Keratinocyte (primary cell): Measurements from ENCODE around the gene NAP1L1.

Experiments
- CTCF ChIP-seq, 3 experiments: IDR thresholded peaks in 1 of 3; conservative IDR thresholded peaks in 1 of 3; optimal IDR thresholded peaks in 1 of 3; 2 replicates in 2 of 3; 3 replicates in 1 of 3; pipeline versions ENCODE3 to v1.5.1; 2011; ENCODE audit warnings: low read length in 3 of 3, mild to moderate bottlenecking in 3 of 3, moderate library complexity in 2 of 3, control low read depth in 1 of 3, inconsistent platforms in 1 of 3; ENCODE audit not compliant: insufficient read depth in 2 of 3; ENCODE audit errors: extremely low read depth in 1 of 3
- EZH2 ChIP-seq: IDR thresholded peaks from one replicate; pipeline ENCODE4 v1.6.1; 2012; ENCODE audit warnings: inconsistent platforms, mild to moderate bottlenecking, low read length, moderate library complexity

- peak; percentile 63 to 85 (median 72) for TF ChIP-seq CTCF (optimal IDR thresholded peaks at IDR 0.05 in 1 of 3, IDR thresholded peaks at IDR 0.05 in 1 of 3, conservative IDR thresholded peaks at IDR 0.05 in 1 of 3; ENCODE audit: extremely low read depth in 1 of 3, insufficient read depth in 2 of 3, low read length in 3 of 3)
- TF ChIP-seq EZH2, result no peak
Observed at GRCh38 chr12:76037130-76038103, 47.1 kb downstream of the NAP1L1 start.
